KOPT-K1 (cell line): Measurements from ENCODE around the gene SGSM2.

ENCODE experiments used
- H3K27ac ChIP-seq: fragments of 200-600 bp; sonication (generic); 2 replicates; pipeline ENCODE4 v1.5.1; 2016; ENCODE audit warnings: antibody characterized with exemption, mild to moderate bottlenecking, low read depth, low read length; ENCODE audit not compliant: poor library complexity, severe bottlenecking
- H3K36me3 ChIP-seq: fragments of 200-600 bp; sonication (generic); 2 replicates; pipeline ENCODE4 v1.5.1; 2017; ENCODE audit warnings: antibody characterized with exemption, mild to moderate bottlenecking, low read length, moderate library complexity; ENCODE audit not compliant: insufficient read depth
- H3K9me3 ChIP-seq: fragments of 200-600 bp; sonication (generic); 2 replicates; pipeline ENCODE4 v1.5.1; 2017; ENCODE audit warnings: antibody characterized with exemption, low read length, mild to moderate bottlenecking; ENCODE audit not compliant: insufficient read depth, poor library complexity, severe bottlenecking

Gene SGSM2

GRCh38 chr17:2369551-2370210 is 32.4 kb downstream of the SGSM2 start:
- Histone ChIP-seq H3K36me3 (peaks cover 66% of the 10 kb centered on the region; the same call in 1 of the 2 replicates), H3K9me3 (no peaks in the 10 kb centered on the region), H3K27ac (no peak overlapping the region)

GRCh38 chr17:2370211-2370589 is 32.9 kb downstream of the SGSM2 start:
- Histone ChIP-seq H3K9me3 (no peaks in the 10 kb centered on the region), H3K36me3 (peaks cover 66% of the 10 kb centered on the region; the same call in 1 of the 2 replicates), H3K27ac (no peak overlapping the region)

- Histone ChIP-seq H3K27ac (no peak overlapping the region), H3K36me3 (peaks cover 69% of the 10 kb centered on the region), H3K9me3 (no peaks in the 10 kb centered on the region)
These were observed 34.2 kb downstream of the SGSM2 start for GRCh38 chr17:2371183-2372130.

- no peak overlapping the region for H3K27ac ChIP-seq
- no peaks in the 10 kb centered on the region for H3K9me3 ChIP-seq
- peaks cover 73% of the 10 kb centered on the region for H3K36me3 ChIP-seq
These were observed 34.9 kb downstream of the SGSM2 start for GRCh38 chr17:2372180-2372579.

GRCh38 chr17:2372681-2373080 is 35.4 kb downstream of the SGSM2 start:
- Histone ChIP-seq H3K9me3 (no peaks in the 10 kb centered on the region), H3K27ac (no peak overlapping the region), H3K36me3 (peaks cover 73% of the 10 kb centered on the region)

- H3K27ac ChIP-seq: no peak overlapping the region
- no peaks in the 10 kb centered on the region for H3K9me3 ChIP-seq
- H3K36me3 ChIP-seq: peaks cover 77% of the 10 kb centered on the region
These were observed 35.9 kb downstream of the SGSM2 start for GRCh38 chr17:2373179-2373578.

GRCh38 chr17:2374549-2375285 is 37.4 kb downstream of the SGSM2 start:
- Histone ChIP-seq H3K27ac (no peak overlapping the region), H3K36me3 (peaks cover 90% of the 10 kb centered on the region), H3K9me3 (no peaks in the 10 kb centered on the region)

GRCh38 chr17:2375406-2375805 is 38.1 kb downstream of the SGSM2 start:
- Histone ChIP-seq H3K9me3 (no peaks in the 10 kb centered on the region), H3K27ac (no peak overlapping the region), H3K36me3 (peaks cover 90% of the 10 kb centered on the region)

- Histone ChIP-seq H3K36me3 (peaks cover 90% of the 10 kb centered on the region), H3K27ac (no peak overlapping the region), H3K9me3 (no peaks in the 10 kb centered on the region)
These were observed 38.8 kb downstream of the SGSM2 start for GRCh38 chr17:2376107-2376506.

GRCh38 chr17:2377659-2378058 is 40.4 kb downstream of the SGSM2 start:
- Histone ChIP-seq H3K36me3 (peaks cover 83% of the 10 kb centered on the region), H3K27ac (no peak overlapping the region)

DNA sequence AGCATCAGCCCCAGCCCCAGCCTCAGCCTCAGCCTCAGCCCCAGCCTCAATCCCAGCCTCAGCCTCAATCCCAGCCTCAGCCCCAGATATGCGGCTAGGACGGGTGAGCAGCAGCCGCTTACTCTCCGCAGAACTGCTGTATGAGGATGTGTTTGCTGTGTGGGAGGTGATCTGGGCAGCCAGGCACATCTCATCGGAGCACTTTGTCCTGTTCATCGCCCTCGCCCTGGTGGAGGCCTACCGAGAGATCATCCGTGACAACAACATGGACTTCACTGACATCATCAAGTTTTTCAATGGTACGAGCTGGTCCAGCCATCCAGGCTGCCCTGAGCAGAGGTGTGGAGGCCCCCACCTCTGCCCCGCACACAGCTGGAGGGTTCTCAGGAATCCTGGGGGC is 41.6 kb downstream of the SGSM2 start:
- Histone ChIP-seq H3K36me3 (peaks cover 71% of the 10 kb centered on the region), H3K27ac (no peak overlapping the region), H3K9me3 (no peaks in the 10 kb centered on the region)

More at GRCh38 chr17:2377659-2378058, 40.4 kb downstream of the SGSM2 start:
- H3K9me3 ChIP-seq: no peaks in the 10 kb centered on the region

DNA sequence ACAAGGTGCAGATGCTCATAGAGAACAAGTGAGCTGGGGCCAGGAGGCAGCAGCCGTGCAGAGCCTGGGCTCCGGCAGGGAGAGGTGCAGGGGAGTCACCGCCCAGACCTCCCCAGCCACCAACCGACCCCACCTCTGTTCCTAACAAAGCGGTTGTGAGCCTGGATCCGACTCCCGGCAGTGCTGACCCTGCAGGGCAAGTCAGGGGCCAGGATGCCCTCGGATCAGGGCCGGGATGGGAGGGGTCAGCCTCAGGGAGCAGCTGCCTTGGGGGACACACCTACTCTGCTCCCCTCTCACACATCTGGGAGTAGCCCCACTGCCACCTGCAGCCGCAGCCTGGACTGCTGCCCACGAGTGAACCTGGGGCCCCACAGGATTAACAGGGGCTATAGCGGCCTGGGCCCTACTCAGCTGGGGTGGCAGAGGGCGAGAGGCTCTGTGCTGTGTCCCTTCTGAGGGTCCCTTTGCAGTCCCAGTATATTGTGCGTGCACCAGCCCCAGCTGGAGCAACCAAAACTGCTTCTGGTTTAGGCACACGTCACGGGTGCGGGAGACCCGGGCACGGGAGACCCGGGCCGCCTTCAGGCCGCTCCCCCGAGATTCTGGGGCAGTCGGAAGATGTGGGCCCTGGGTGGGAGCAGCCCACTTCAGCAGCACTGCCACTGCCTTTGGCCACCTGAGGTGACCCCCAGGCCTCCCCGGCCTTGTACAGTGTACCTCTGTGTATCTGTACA is 42.4 kb downstream of the SGSM2 start:
- Histone ChIP-seq H3K9me3 (no peaks in the 10 kb centered on the region), H3K27ac (no peak overlapping the region), H3K36me3 (peaks cover 67% of the 10 kb centered on the region)

DNA sequence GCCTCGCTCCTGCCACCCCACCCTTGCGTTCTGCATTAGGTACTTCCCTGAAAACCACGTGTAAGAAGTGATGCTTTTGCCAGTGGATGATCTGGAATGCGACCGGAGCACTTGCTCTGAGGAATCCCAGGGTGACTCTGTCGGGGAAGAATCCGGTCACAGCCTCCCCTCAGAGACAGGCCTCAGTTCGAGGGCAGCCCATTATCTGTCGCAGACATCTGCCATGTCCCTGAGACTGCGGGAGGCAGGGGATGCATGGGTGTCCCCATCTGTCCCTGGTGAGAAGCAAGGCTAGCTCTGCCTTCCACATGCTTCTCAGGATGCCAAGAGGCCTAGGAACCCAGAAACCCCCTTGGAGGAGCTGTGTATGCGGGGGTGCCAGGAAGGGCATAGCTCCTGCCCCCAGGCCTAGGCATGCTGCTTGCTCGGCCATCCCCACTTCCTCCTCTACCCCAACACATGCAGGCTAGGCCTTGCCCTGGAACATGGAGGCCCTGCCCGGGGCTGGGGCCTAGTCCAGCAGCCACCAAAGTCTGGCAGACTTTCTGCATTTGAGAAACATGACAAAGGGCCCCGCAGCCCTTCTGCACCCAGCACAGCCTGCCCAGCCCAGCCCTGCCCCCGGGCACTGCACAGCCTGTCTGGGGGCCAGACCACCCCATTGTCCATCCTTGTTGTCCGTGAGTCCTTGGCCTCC is 43.1 kb downstream of the SGSM2 start:
- H3K27ac ChIP-seq: no peak overlapping the region
- no peaks in the 10 kb centered on the region for H3K9me3 ChIP-seq
- peaks cover 60% of the 10 kb centered on the region for H3K36me3 ChIP-seq
